Caco-2 (cell line): ENCODE measurements around the gene CYP11A1. TPM values are rescaled to one million over a fixed set of nuclear protein-coding genes. Genes with fewer than 3 reads are reported as not detected.

Experiments used
- BruUV-seq: library from RNA; stranded (reverse); fragments of 400-500 nt; replicated peaks from 2 replicates; lab custom pipeline; 2021; lab: Mats Ljungman, UMichigan
- CTCF ChIA-PET: fragments of 300-600 bp; sonication (Branson Sonifier 250); formaldehyde crosslinking; loops from one replicate; lab custom pipeline; 2022; ENCODE audit warnings: antibody characterized with exemption; lab: Charles Lee
- POLR2A ChIA-PET: fragments of 300-600 bp; sonication (Branson Sonifier 250); formaldehyde crosslinking; loops from one replicate; lab custom pipeline; 2022; ENCODE audit warnings: antibody characterized with exemption; lab: Charles Lee
- DNase-seq, 2 experiments: peaks; one replicate each; pipeline versions ENCODE4 v3.0.0 to v3.0.0-alpha.2; 2020 to 2022
- H3K27me3 ChIP-seq: replicated peaks from 2 replicates; pipeline ENCODE4 v1.6.0; 2011; ENCODE audit warnings: low read length; ENCODE audit not compliant: control insufficient read depth, insufficient read depth
- H3K36me3 ChIP-seq: 2 replicates; pipeline ENCODE4 v1.5.1; 2011; ENCODE audit warnings: low read length; ENCODE audit not compliant: control insufficient read depth, insufficient read depth
- H3K4me1 ChIP-seq: fragments of 250-450 bp; sonication (Bioruptor Pico); 2 replicates; pipeline ENCODE4 v1.5.1; 2020; ENCODE audit warnings: mild to moderate bottlenecking
- H3K4me3 ChIP-seq: 2 replicates; pipeline ENCODE4 v1.5.1; 2011; ENCODE audit warnings: low read depth, mild to moderate bottlenecking, control low read depth, low read length
- H3K9me3 ChIP-seq: fragments of 250-450 bp; sonication (Bioruptor Pico); 2 replicates; pipeline ENCODE4 v1.5.1; 2020; ENCODE audit warnings: mild to moderate bottlenecking, moderate library complexity
- H3K27ac Mint-ChIP-seq: one replicate; pipeline ENCODE4 v1.8.0; 2022; ENCODE audit warnings: mixed read lengths; ENCODE audit not compliant: unreplicated experiment
- H3K27me3 Mint-ChIP-seq: one replicate; pipeline ENCODE4 v1.8.0; 2022; ENCODE audit warnings: mixed read lengths; ENCODE audit not compliant: insufficient read depth, unreplicated experiment
- H3K36me3 Mint-ChIP-seq: one replicate; pipeline ENCODE4 v1.8.0; 2022; ENCODE audit warnings: mild to moderate bottlenecking, mixed read lengths; ENCODE audit not compliant: insufficient read depth, unreplicated experiment
- H3K4me1 Mint-ChIP-seq: one replicate; pipeline ENCODE4 v1.8.0; 2022; ENCODE audit warnings: low read depth, mixed read lengths; ENCODE audit not compliant: unreplicated experiment
- H3K4me3 Mint-ChIP-seq: one replicate; pipeline ENCODE4 v1.8.0; 2022; ENCODE audit warnings: mild to moderate bottlenecking, moderate library complexity, mixed read lengths; ENCODE audit not compliant: unreplicated experiment
- H3K9me3 Mint-ChIP-seq: one replicate; pipeline ENCODE4 v1.8.0; 2022; ENCODE audit warnings: mixed read lengths; ENCODE audit not compliant: unreplicated experiment
- CTCF ChIP-seq, 2 experiments: fragments of 200-600 bp in 1 of 2; IDR thresholded peaks; 1 replicate in 1 of 2; 2 replicates in 1 of 2; pipeline versions ENCODE4 v1.5.1 to v1.8.0; 2011 to 2022; ENCODE audit warnings: antibody characterized with exemption in 1 of 2, control low read depth in 1 of 2, inconsistent platforms in 1 of 2, low read depth in 1 of 2, low read length in 1 of 2, mild to moderate bottlenecking in 1 of 2, moderate library complexity in 1 of 2; ENCODE audit not compliant: insufficient read depth in 1 of 2, severe bottlenecking in 1 of 2, unreplicated experiment in 1 of 2
- intact Hi-C: fragments of 100-400 bp; cut with micrococcal nuclease; formaldehyde crosslinking; loops from one replicate; pipeline ENCODE4 v1.10.0; 2022; ENCODE audit not compliant: unreplicated experiment
- total RNA-seq: library from RNA; stranded (reverse); gene quantifications from 2 replicates; pipeline ENCODE4 v1.2.3, GENCODE V29; 2022

CYP11A1 gene
- total RNA-seq, 1 experiment from 2014 or later, result not detected

- Mint-ChIP-seq H3K9me3 (no peaks in the 10 kb centered on the region), H3K4me1 (no peaks in the 10 kb centered on the region), H3K27ac (no peak overlapping the region), H3K27me3 (no peaks in the 10 kb centered on the region), H3K36me3 (no peaks in the 10 kb centered on the region), H3K4me3 (no peak overlapping the region)
- no peaks in the 10 kb centered on the region; the same call in 1 of the 2 replicates for H3K27me3 ChIP-seq
- no peak for TF ChIP-seq CTCF (IDR thresholded peaks at IDR 0.05; ENCODE audit: insufficient read depth in 1 of 2, low read depth in 1 of 2, low read length in 1 of 2, severe bottlenecking in 1 of 2, unreplicated experiment in 1 of 2)
- CTCF ChIA-PET, result no interaction called here
- H3K9me3 ChIP-seq, result no peaks in the 10 kb centered on the region
- intact Hi-C loops, result no loop called here
- POLR2A ChIA-PET, result no interaction called here
- DNase-seq, result no peak
- H3K4me1 ChIP-seq, result no peaks in the 10 kb centered on the region
- no TSS peak for BruUV-seq
- H3K36me3 ChIP-seq, result no peaks in the 10 kb centered on the region
- H3K4me3 ChIP-seq, result no peak overlapping the region
Observed at GRCh38 chr15:74333093-74333492, 34.4 kb downstream of the CYP11A1 start.

- intact Hi-C loops, result no loop called here
- Histone ChIP-seq H3K4me1 (no peaks in the 10 kb centered on the region), H3K27me3 (no peaks in the 10 kb centered on the region; the same call in 1 of the 2 replicates), H3K9me3 (no peaks in the 10 kb centered on the region), H3K4me3 (no peak overlapping the region), H3K36me3 (no peaks in the 10 kb centered on the region)
- no peak for TF ChIP-seq CTCF (IDR thresholded peaks at IDR 0.05; ENCODE audit: insufficient read depth in 1 of 2, low read depth in 1 of 2, low read length in 1 of 2, severe bottlenecking in 1 of 2, unreplicated experiment in 1 of 2)
- H3K9me3 Mint-ChIP-seq, result no peaks in the 10 kb centered on the region
- no peaks in the 10 kb centered on the region for H3K4me1 Mint-ChIP-seq
- POLR2A ChIA-PET, result no interaction called here
- BruUV-seq, result no TSS peak
- H3K27ac Mint-ChIP-seq, result no peak overlapping the region
- H3K36me3 Mint-ChIP-seq, result no peaks in the 10 kb centered on the region
- H3K4me3 Mint-ChIP-seq, result no peak overlapping the region
- no peak for DNase-seq
- H3K27me3 Mint-ChIP-seq, result peaks cover 3% of the 10 kb centered on the region
- CTCF ChIA-PET, result no interaction called here
Observed at GRCh38 chr15:74332611-74333010, 34.8 kb downstream of the CYP11A1 start.

- Histone ChIP-seq H3K9me3 (no peaks in the 10 kb centered on the region), H3K4me1 (no peaks in the 10 kb centered on the region), H3K4me3 (no peak overlapping the region), H3K27me3 (no peaks in the 10 kb centered on the region; the same call in 1 of the 2 replicates), H3K36me3 (no peaks in the 10 kb centered on the region)
- TF ChIP-seq CTCF (IDR thresholded peaks at IDR 0.05; ENCODE audit: insufficient read depth in 1 of 2, low read depth in 1 of 2, low read length in 1 of 2, severe bottlenecking in 1 of 2, unreplicated experiment in 1 of 2), result no peak
- no peak for DNase-seq
- Mint-ChIP-seq H3K4me3 (no peak overlapping the region), H3K27me3 (peaks cover 3% of the 10 kb centered on the region), H3K4me1 (no peaks in the 10 kb centered on the region), H3K9me3 (no peaks in the 10 kb centered on the region), H3K36me3 (no peaks in the 10 kb centered on the region), H3K27ac (no peak overlapping the region)
- CTCF ChIA-PET, result no interaction called here
- POLR2A ChIA-PET, result no interaction called here
- no TSS peak for BruUV-seq
- intact Hi-C loops, result no loop called here
Observed at GRCh38 chr15:74332011-74332410, 35.4 kb downstream of the CYP11A1 start.
